GM11168 (cell line): ENCODE measurements around the gene WDR64.
"Not testable (repeated sequence)": the region's sequence is repeated elsewhere in the genome, so short reads cannot be mapped to it uniquely, and the experiment has no call there.

Experiments
- in situ Hi-C: fragments of 300-500 bp; cut with MboI; formaldehyde crosslinking; loops from one replicate; pipeline ENCODE4 v1.12.0; 2022; ENCODE audit warnings: low sequenced_read_pairs; ENCODE audit not compliant: unreplicated experiment

Gene WDR64

DNA sequence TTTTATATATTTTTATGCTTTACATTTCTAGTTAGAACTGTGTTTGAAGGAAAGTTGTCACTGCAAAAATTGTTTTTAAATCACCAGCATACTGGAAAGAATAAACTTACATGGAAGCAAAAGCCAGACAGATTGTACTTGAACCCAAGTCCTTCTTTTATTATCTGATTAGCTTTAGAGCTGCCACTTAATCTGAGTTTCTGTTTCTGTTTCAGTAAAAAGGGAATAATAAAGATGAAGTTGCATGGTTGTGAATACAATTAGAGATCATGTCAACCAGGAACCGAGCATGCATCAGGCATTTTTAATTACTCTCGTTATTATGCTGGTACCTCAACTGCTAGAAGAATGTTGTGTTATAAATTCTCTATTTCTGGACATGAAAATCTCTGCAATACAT lies 119.0 kb downstream of the WDR64 start:
- in situ Hi-C loops, result no loop called here

DNA sequence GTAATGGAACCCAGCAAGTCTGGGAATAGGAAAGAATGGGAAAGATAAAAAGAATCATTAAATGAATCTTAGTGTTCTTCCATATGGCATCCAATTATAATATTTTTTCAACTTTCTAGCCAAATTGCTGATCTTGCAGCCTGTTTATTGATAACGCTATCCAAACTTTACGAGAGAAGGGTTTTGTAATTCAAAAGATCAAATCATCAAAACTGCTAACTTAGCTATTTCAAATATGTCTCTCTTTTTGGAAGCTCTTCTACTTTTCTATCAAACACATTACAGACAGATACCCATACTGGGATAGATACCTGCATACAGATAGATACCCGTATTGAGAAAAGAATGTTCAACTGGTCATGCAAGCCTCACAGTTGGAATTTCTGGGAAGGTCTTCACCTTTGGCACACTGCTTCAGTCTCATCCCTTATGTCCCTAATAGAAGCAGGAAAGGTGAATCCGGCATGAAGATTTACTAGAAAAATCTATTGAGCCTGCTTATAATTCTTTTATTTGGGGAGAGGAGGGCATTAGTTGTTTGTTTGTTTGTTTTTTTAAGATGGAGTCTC lies 120.9 kb downstream of the WDR64 start:
- in situ Hi-C loops, result no loop called here

DNA sequence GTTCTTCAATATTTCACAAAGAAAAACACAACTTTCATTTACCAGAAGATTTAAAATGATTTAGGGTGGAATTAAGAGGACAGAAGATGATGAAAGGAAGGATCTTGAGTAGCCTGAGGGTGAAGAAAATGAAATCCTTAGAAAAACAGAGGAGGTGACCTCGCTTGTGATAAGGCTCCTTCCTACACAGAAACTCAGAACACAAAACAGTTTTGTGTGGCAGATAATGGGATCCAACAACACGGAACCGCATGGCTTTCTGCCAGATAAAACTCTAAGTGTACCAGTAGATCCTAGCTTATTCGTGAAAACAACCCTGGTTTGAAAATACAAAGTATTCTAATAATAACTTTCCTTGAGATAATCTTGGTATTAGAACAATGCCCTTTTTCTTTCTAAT lies 121.9 kb downstream of the WDR64 start:
- in situ Hi-C loops, result no loop called here

DNA sequence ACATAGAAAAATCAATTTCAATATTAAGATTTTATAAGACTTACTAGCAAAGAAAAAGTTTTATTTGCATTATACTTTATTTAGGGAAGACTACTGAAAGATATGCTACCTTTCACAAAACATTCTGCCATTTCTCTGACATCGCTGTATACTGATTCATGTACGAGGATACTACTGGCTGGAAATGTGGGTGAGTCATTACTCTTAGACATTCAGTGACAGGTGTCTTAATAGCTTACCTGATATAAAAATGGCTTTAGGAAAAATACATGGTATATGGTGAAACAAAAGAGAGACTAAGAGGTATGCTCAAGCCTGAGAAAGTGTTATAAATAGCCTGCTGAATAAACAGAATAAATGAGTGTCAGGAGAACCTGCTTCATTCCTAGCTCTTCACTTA lies 122.9 kb downstream of the WDR64 start:
- in situ Hi-C loops, result no loop called here

DNA sequence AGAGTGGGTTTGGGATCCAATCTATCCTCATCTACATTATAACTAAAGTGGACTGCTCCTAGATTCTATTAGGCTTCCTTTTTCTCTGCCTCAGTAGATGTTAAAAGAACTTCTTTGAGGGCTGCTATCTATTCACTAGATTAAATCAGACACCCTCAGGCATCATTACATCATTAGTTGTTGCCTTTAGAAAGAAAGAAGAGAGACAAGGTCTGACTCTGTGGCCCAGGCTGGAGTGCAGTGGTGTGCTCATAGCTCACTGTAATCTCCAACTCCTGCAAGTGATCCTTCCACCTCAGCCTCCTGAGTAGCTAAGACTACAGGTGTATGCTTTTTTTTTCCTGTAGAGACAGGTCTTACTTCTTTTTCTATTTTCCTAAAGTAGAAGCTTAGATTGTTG lies 124.8 kb downstream of the WDR64 start:
- in situ Hi-C loops, result no loop called here

DNA sequence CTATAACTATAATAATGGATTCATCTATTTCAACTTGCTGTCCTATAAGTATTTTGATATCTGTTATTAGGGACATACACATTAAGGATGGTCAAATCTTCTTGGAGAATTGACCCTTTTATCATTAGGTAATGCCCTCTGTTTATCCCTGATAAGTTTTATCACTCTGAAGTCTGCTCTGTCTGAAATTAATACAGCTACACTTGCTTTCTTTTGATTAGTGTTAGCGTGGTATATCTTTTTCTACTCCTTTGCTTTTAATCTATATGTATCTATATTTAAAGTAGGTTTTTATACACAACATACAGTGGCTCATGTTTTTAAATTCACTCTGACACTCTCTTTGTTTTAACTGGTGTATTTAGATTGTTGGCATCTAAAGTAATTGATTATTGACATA lies 126.0 kb downstream of the WDR64 start:
- in situ Hi-C loops, result no loop called here

DNA sequence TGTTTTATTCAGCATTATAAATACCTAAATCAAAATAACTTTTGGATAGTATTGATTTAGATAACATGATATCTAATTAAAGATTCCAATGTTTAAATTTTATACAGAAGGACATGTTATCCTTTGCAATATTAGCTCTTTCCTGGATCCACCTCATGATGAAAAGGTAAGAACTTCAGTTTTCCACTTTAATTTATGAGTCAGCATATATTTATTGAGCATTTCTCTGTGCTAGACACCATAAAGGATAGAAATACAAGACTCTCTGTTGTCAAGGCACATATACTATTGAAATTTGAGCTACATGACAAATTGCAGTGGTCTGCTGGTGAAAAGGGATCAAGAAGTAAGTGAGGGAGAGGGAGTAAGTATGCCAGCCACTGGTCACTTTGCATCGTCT lies 127.8 kb downstream of the WDR64 start:
- in situ Hi-C loops, result no loop called here

DNA sequence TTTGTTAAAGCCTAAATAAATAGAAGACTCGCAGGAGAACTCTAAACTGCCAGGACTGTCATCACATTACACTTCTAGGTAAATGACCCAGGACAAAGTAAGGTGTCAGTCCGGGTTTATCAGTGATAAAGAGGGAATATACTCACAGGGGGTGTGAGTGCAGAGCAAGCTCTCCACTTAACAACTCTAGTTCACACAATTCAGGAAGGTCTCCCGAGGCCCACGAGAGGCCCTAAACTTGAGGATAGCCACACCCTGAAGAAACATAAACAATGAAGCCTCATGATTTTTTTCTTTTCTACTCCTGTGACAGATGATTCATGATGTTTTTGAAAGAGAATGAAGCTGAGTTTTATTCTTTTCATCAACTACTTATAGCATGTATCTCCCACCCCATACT lies 130.3 kb downstream of the WDR64 start:
- in situ Hi-C loops, result no loop called here

DNA sequence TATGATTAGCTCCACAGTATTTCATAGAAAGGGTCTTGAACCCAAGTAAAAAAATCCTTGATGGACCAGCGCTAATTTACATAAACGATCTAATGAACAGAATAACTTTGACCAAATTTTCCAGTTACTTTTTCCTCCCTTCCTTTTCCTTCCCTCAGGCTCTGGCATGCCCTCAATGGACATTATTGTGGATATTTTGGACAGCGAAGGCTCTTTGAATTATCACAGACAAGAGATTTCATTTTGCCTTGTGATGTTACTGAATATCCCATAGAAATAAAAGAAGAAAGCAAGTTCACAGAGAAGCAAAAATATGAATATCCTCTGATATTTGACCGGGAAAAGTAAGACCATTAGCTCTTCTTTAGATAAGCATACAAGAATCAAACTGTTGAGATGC lies 135.6 kb downstream of the WDR64 start:
- in situ Hi-C loops, result no loop called here

DNA sequence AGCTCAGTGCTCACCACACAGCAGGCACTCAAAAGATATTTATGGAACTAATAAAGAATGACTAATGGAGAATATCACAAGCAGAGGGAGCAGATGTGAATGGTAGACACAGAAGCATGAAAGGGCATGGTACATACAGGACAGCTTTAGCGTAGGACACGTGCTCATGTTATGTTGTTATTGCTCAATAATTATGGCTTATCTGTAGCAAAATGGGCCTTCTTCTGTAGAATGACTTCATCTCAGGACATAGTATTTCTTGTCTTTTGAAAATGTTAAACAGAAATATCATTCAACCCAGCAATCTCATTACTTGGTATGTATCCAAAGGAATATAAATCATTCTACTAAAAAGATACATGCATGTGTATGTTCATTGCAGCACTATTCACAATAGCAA lies 137.0 kb downstream of the WDR64 start:
- in situ Hi-C loops, result no loop called here

DNA sequence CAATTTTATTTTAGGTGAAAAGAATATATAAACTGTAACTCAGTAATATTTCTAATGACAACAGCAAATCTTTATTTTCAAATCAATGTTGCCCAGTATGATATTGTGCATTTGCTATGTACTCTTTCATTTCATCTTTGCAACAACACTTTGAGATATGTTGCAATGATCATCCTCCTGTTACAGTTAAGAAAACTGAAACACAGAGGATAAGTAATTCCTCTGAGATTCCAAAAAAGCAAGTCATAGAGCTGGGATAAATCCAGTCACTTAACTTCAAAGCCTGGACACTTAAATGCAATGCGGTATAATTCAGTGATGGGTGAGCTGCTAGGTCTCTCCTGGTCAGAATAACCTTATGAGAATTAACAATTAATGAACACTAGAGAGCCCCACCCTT lies 147.3 kb downstream of the WDR64 start:
- in situ Hi-C loops, result no loop called here

DNA sequence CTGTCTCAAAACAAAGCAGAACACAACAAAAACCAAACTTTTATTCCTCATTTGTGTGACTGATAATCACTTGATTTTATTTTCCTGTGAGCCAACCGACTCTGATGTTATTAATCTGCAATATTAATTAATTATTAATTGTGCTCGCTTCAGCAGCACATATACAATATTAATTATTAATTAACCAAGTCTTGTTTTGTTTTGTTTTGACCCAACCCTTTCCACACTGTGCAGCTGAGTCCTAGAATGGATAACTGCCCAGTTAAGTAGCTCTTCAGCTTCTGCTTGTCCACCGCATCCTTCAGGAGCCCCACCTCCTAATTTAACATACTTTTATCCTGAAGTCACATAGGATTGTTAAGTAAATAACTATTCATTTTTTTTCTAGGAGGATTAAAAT lies 148.6 kb downstream of the WDR64 start:
- in situ Hi-C loops, result no loop called here

DNA sequence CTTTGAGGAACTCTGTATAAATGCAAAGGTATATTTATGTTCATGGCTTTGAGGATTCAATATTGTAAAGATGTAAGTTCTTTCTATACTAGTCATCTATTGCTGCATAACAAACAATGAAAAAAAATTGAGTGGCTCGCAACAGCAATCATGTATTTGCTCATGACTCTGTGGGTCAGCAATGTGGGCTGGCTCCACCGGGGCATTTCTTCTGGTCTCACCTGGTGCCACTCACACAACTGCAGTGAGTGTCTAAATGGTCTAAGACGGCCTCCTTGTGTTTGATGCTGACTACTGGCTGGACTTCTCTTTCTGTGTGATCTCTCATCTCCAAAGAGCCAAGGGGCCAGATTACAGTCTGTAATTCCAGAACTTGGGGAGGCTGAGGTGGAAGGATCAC lies 150.8 kb downstream of the WDR64 start:
- in situ Hi-C loops, result no loop called here

DNA sequence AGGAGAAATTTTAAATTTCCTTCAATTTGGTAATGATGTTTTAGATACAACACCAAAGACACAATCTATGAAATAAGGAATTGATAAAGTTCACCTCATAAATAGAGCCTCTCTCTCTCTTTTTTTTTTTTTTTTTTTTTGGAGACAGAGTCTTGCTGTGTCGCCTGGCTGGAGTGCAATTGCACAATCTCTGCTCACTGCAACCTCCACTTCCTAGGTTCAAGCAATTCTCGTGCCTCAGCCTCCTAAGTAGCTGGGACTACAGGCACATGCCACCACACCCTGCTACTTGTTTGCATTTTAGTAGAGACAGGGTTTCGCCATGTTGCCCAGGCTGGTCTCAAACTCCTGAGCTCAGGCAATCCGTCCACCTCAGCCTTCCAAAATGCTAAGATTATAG lies 152.6 kb downstream of the WDR64 start:
- in situ Hi-C loops, result not testable (repeated sequence)

DNA sequence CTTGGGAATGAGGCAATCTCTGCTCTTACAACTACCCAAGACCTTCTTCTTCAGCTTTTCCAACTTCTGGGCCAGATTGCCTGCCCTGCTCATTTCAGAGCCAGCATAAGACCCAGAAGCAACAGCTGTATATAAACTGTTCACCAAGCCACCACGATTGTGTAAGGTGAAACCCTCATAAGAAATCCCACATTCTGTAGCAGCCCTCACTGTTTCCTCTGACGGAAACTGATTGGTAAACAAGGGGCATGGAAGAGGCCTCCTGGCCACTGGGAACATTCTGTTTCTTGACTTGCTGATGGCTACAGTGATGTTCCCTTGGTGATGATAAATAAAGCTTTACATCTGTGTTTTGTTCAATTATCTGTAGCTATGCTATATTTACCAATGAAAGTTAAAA lies 156.2 kb downstream of the WDR64 start:
- in situ Hi-C loops, result no loop called here

DNA sequence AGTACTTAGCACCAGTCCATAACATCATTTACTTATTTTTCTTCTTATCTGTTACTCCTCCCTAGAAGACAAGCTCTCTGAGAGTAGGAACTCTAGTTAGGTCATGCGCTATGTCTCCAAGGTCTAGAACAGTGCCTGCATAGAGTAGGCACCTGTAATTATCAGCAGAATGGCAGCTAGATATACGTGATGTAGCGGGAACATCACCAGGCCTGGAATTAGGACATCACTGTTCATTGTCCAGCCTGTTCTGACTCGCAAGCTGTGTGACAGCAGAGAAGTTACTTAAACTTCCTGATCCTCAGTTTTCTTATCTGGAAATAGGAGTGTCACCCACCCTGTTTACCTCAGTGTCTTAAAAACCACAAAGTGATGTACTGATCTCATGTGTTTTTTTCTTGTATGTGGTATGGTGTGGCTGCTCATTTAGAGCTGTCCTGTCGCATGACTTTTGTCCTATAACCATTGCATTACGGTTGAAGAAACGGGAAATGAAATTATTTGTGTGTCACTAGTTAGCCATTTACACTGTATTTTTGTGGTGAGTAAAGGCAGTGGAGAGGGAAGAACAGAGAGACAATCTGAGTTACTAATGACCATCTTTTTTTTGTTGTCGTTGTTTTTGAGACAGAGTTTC lies 158.8 kb downstream of the WDR64 start:
- in situ Hi-C loops, result loop anchor here (10.0 kb wide), 1 partner anchor 196 kb away; no protein-coding TSS in a partner anchor

DNA sequence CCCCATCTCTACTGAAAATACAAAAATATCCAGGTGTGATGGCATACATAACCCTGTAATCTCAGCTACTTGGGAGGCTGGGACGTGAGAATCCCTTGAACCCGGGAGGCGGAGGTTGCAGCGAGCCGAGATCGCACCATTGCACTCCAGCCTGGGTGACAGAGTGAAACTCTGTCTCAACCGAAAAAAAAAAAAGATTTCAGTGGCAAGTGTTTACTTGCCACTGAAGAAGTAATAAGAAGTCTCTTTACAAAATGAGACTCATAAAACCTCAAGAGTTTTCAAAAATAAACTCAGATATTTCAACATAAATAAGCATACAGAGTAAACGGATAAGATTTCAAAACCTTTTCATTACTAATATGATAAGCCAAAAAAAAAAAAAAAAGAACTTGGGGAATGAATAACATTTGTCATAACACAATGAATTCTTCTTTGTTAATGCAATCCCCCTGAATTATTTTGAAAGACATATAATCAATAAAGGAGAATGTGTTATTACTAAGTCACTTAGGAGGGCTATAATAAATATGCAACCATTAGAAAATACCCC lies 161.8 kb downstream of the WDR64 start:
- in situ Hi-C loops, result loop anchor here (10.0 kb wide), 1 partner anchor 199 kb away; no protein-coding TSS in a partner anchor

DNA sequence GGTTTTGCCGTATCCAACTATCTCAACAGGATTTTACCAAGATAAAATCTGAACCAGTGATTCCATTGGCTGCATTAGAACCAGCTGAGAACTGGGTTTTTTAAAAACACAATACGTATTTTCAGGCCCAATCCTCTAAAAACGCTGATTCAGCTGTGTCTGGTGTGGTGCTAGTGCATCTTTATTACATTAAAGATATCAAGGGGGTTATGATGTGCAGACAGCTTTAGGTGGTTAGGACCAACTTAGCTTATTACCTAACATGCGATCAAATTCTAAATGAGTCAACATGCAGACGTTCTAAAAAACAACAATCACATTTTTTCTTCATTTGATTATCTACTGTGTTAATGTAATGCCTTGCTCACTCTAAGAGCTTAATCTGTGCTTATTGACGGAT lies 163.9 kb downstream of the WDR64 start:
- in situ Hi-C loops, result loop anchor here (10.0 kb wide), 1 partner anchor 201 kb away; no protein-coding TSS in a partner anchor

DNA sequence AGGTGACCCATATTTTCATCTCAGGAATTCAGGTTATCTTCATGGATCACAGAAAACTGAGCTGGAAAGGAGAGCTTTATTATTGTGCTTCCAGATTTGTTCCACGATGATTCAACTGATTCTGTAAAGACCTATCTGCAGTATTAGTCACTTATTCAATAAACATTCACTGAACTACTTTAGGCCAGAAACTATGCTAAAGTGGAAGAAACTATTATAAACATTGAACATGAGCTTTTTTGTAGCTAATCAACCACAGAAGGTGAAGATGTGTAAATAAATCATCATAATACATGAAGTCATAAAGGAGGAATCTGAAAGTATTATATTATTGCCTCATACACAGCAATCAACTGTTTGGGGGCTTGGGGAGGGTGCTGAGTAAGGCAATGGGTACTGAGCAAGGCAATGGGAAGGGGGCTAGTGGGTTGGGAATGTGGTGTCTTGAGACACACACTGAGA lies 165.3 kb downstream of the WDR64 start:
- in situ Hi-C loops, result loop anchor here (10.0 kb wide), 1 partner anchor 203 kb away; no protein-coding TSS in a partner anchor

DNA sequence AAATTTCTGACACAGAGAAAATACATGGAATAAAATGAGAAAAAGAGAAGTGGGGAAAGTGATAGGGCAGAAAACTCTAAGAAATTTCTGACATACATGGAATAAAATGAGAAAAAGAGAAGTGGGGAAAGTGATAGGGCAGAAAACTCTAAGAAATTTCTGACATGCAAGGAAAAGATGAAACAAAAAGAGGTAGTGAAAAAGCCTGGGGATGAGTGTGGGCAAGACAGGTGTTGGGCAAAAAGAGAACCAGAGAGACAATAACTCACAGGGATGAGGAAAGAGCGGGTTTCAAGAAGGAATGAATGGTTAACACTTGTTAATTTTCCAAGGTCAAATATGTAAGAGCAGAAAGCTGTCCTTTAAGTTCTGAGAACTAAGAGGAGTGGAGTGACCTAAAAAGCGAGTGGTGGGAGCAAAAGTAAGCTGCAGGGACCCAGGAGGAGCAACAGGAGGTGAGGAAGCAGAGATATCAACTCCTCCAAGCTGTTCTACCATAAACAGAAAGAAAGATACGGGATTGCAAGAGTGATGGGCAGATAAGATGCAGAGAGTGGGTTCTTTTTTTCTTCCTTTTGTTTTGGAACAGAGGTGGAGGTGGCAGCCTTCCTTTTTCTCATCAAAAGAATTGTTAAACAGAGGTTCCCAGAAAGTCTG lies 166.0 kb downstream of the WDR64 start:
- in situ Hi-C loops, result loop anchor here (10.0 kb wide), 1 partner anchor 203 kb away; no protein-coding TSS in a partner anchor

DNA sequence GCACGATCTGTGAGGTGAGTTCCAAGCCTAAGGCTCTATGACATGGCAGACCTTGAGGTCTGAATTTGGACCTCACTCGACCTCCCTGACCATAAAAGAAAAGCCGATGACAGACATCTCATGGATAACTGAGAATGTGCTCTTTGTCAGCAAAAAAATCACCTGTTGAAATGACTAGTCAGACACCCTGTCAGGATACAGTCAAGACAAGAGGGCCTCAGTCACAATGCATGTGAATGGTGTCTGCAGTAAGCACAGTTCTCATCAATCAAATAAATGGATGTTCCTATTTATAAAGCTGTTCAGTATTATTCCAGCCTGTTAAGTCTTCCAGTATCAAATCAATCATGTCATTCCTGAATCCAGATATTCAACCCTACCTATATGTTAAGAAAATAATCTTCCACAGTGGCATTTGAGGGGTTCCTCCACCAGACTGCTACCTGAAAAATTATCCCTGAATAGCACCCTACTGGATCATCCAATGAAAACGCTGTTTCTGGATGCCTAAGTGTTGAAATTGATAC lies 167.3 kb downstream of the WDR64 start:
- in situ Hi-C loops, result loop anchor here (10.0 kb wide), 1 partner anchor 205 kb away; no protein-coding TSS in a partner anchor
